GM12873 (cell line): ENCODE data around the gene ERCC8.

ENCODE experiments used
- CTCF ChIP-seq: IDR thresholded peaks from 2 replicates; pipeline ENCODE4 v1.5.1; 2012; ENCODE audit warnings: low read depth, mild to moderate bottlenecking, moderate library complexity, low read length, control low read depth; ENCODE audit not compliant: insufficient read depth; ENCODE audit errors: missing control alignments

ERCC8 gene

GRCh38 chr5:60833520-60833919 lies 111.3 kb downstream of the ERCC8 start:
- TF ChIP-seq CTCF: no peak

- no peak for TF ChIP-seq CTCF
Measured at GRCh38 chr5:60830581-60831127, 114.2 kb downstream of the ERCC8 start.

GRCh38 chr5:60829490-60830266 lies 115.2 kb downstream of the ERCC8 start:
- TF ChIP-seq CTCF: no peak

- TF ChIP-seq CTCF: no peak
Measured at GRCh38 chr5:60827201-60827600, 117.7 kb downstream of the ERCC8 start.

DNA sequence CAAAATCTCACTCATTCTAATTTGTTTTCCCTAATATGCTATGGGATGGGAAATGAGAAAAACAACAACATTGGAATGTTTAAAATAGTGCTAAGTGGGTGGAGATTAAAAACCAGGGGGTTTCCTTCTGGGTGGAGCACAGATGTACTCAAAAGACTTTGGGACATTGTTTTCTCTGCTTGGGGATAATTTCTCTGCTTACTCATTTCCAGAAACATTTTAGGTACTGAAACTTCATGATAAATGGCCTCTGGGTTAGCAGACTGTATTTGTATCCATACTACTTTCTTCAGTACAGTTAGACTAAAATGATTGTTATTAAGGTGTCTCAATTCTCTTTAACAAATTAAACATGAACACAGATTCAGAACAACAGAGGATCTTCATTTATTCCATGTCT lies 118.2 kb downstream of the ERCC8 start:
- TF ChIP-seq CTCF: no peak
